GM21423 (cell line): Measurements from ENCODE around the gene STON1.
"Not testable (repeated sequence)": the region's sequence is repeated elsewhere in the genome, so short reads cannot be mapped to it uniquely, and the experiment has no call there.

Experiments
- ATAC-seq: cut with Tn5 transposase; IDR thresholded peaks from one replicate; pipeline ENCODE4 v1.9.1; 2021; ENCODE audit warnings: mild to moderate bottlenecking, moderate library complexity; ENCODE audit not compliant: unreplicated experiment

Gene STON1

DNA sequence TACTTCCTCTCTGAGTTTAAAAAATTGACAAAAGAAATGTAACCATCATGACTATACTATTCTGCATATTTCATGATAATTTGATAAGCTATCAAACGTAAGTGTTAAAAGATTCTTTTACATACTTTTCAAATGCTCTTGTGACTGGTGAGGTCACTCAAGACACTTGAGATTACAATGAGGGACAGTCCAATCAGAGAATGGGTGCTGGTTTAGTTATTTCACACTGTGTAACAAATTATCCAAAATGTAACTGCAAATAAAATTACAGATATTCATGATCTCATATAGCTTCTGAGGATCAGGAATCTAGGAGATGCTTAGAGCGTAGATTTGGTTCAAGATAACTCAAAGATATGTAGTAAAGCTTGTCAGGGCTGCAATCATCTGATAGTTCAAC is 83.3 kb downstream of the STON1 start:
- no peak for ATAC-seq

DNA sequence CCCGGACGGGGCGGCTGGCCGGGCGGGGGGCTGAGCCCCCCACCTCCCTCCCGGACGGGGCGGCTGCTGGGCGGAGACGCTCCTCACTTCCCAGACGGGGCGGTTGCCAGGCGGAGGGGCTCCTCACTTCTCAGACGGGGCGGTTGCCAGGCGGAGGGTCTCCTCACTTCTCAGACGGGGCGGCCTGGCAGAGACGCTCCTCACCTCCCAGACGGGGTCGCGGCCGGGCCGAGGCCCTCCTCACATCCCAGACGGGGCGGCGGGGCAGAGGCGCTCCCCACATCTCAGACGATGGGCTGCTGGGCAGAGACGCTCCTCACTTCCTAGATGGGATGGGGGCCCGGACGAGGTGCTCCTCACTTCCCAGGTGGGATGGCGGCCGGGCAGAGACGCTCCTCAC is 84.6 kb downstream of the STON1 start:
- ATAC-seq: not testable (repeated sequence)

GRCh38 chr2:48617618-48618017 is 87.7 kb downstream of the STON1 start, which contains the start of gene GTF2A1L:
GTF2A1L (plus strand) TSS chr2:48617856; CDS start chr2:48617875, 19 bp downstream.
- ATAC-seq: no peak

DNA sequence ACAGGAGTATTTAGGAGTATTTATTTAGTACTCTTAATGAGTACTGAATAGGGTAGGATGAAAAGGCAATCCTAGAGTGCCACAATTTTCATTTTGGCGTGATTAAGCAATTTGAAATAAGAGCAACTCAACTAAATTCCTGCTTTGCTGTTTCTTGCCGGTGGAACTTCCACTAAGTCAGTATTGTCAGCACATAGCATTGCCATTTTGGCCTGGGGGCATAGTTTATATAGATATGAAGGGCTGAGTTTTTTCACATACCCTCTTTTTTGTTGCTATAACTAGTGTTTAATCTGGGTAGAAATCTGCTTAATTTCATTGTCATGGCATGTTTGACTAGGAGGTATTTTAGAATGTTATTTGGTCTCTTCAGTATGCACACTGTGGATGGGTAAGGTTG is 89.6 kb downstream of the STON1 start:
- ATAC-seq: no peak

DNA sequence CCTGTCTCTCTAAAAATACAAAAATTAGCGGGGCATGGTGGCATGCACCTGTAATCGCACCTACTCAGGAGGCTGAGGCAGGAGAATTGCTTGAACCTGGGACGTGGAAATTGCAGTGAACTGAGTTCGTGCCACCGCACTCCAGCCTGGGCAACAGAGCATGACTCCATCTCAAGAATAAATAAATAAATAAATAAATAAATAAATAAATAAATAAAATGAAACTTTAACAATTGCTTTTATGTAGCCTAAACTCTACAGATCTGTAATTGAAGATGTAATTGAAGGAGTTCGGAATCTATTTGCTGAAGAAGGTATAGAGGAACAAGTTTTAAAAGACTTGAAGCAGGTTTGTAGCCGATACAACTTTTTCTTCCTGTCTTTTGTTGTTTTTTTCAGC is 90.7 kb downstream of the STON1 start:
- ATAC-seq: no peak

DNA sequence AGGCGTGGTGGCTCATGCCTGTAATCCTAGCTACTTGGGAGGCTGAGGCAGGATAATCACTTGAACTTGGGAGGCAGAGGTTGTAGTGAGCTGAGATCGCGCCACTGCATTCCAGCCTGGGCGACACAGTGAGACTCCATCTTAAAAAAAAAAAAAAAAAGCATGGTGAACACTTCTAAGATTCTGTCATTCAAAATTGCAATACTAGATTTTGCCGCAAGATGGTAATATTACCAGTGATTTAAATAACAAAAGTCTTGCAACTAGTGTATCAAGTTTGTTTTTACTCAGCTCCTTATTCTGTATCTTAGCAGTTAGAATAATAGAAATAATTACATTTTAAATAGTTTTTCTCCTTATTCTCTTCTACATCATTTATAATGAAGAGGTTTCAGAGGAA is 92.7 kb downstream of the STON1 start:
- ATAC-seq: not testable (repeated sequence)

- no peak for ATAC-seq
Observed at GRCh38 chr2:48624696-48625095, 94.7 kb downstream of the STON1 start.

DNA sequence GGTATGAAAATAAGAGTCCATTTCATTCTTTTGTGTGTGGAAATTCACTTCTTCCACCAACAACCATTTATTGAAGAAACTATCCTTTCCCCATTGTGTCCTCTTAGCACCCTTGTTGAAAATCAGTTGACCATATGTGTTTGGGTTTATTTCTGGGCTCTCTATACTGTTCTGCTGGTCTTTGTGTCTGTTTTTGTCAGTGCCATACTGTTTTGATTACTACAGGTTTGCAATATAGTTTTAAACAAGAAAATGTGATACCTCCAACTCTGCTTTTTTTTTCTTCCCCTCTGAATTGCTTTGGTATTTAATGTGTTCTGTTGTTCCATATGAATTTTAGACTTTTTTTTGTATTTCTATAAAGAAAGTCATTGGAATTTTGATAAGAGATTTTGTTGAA is 96.1 kb downstream of the STON1 start:
- no peak for ATAC-seq

- no peak for ATAC-seq
Observed at GRCh38 chr2:48633143-48633542, 103.2 kb downstream of the STON1 start.

DNA sequence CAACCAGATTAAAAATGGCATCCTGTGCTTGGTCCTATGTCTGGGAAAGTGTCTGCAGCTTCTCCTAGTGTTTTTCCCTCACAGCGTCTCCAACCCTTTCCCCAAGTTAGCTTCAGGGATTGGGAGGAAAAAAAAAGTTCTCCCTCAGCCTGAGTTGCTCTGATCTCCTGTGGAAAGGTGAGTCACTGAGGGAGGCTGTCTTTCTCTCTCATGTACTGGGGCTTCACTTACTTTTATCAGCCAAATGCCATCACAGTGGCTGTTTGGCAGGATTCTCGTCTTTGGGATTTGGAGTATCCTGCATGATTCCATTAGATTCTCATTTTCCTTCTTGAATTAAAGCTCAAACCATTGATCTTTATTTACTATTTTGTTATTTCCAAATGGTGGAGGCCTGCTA is 105.8 kb downstream of the STON1 start:
- ATAC-seq: no peak

DNA sequence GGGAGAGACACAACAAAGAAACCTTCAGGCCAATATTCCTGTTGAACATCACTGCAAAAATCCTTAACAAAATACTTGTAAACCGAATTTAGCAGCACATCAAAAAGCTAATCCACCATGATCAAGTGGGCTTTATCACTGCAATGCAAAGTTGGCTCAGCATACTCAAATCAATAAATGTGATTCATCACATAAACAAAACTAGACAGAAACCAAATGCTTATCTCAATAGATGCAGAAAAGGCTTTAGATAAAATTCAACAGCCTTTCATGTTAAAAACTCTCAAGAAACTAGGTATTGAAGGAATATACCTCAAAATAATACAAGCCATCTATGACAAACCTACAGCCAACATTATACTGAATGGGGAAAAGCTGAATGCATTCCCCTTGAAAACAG is 108.3 kb downstream of the STON1 start:
- no peak for ATAC-seq
